DOHH2 (cell line): ENCODE data around the gene COQ4.

Experiments used
- EZH2phosphoT487 ChIP-seq: fragments of 200-600 bp; sonication (generic); IDR thresholded peaks from 2 replicates; pipeline ENCODE4 v1.6.1; 2017; ENCODE audit warnings: borderline replicate concordance, mild to moderate bottlenecking, antibody characterized with exemption, low read length, moderate library complexity, mixed read lengths
- TF ChIP-seq, protein P1 (sequence below): fragments of 200-600 bp; sonication (generic); IDR thresholded peaks from one replicate; pipeline ENCODE4 v1.5.1; 2014; ENCODE audit warnings: antibody characterized with exemption, mild to moderate bottlenecking, low read depth, low read length; ENCODE audit not compliant: poor library complexity, severe bottlenecking

DNA sequence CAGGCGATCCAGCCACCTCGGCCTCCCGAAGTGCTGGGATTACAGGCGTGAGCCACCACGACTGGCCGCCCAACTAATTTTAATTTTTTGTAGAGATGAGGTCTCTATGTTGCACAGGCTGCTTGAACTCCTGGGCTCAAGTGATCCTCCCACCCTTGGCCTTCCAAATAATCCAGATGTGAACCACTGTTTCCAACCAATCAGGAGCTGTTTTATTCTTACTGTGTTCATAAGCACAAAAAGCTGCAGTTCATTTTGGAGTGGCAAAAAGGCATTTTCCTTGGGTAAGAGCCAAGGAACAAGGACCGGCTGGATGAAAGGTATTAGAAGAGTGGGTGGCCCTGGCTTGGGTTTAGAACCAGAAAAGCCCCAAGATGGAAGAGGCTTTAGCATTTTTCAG, 12.5 kb downstream of the COQ4 start:
- TF ChIP-seq, protein P1, sequence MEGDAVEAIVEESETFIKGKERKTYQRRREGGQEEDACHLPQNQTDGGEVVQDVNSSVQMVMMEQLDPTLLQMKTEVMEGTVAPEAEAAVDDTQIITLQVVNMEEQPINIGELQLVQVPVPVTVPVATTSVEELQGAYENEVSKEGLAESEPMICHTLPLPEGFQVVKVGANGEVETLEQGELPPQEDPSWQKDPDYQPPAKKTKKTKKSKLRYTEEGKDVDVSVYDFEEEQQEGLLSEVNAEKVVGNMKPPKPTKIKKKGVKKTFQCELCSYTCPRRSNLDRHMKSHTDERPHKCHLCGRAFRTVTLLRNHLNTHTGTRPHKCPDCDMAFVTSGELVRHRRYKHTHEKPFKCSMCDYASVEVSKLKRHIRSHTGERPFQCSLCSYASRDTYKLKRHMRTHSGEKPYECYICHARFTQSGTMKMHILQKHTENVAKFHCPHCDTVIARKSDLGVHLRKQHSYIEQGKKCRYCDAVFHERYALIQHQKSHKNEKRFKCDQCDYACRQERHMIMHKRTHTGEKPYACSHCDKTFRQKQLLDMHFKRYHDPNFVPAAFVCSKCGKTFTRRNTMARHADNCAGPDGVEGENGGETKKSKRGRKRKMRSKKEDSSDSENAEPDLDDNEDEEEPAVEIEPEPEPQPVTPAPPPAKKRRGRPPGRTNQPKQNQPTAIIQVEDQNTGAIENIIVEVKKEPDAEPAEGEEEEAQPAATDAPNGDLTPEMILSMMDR: no peak
- no peak for TF ChIP-seq EZH2phosphoT487
